Neural progenitor cell (in vitro differentiated cells): ENCODE results near the gene LRP1B. TPM values are rescaled to one million over a fixed set of nuclear protein-coding genes. Genes with fewer than 3 reads are reported as not detected.

Experiments used
- DNase-seq: peaks from one replicate; pipeline ENCODE4 v3.0.0-alpha.2; 2016; ENCODE audit warnings: low spot score
- H2AFZ ChIP-seq: fragments of 200-600 bp; sonication (generic); replicated peaks from 2 replicates; pipeline ENCODE4 v1.6.1; 2016; ENCODE audit warnings: antibody characterized with exemption
- H3F3A ChIP-seq: fragments of 200-600 bp; sonication (generic); 2 replicates; pipeline ENCODE4 v1.6.1; 2016; ENCODE audit warnings: antibody characterized with exemption, low read depth
- H3K27ac ChIP-seq: fragments of 200-600 bp; sonication (generic); 2 replicates; pipeline ENCODE4 v1.5.1; 2016; ENCODE audit warnings: mild to moderate bottlenecking
- H3K27me3 ChIP-seq: fragments of 200-600 bp; sonication (generic); 2 replicates; pipeline ENCODE4 v1.6.1; 2016; ENCODE audit warnings: mild to moderate bottlenecking, moderate library complexity
- H3K36me3 ChIP-seq: fragments of 200-600 bp; sonication (generic); 2 replicates; pipeline ENCODE4 v1.5.1; 2016
- H3K4me1 ChIP-seq: fragments of 200-600 bp; sonication (generic); 2 replicates; pipeline ENCODE4 v1.6.1; 2016; ENCODE audit warnings: mixed run types
- H3K4me2 ChIP-seq: fragments of 200-600 bp; sonication (generic); 2 replicates; pipeline ENCODE4 v1.6.1; 2016
- H3K4me3 ChIP-seq: fragments of 200-600 bp; sonication (generic); 2 replicates; pipeline ENCODE4 v1.5.1; 2016
- H3K79me2 ChIP-seq: fragments of 200-600 bp; sonication (generic); 2 replicates; pipeline ENCODE4 v1.6.1; 2016; ENCODE audit warnings: low read depth
- H3K9ac ChIP-seq: fragments of 200-600 bp; sonication (generic); 2 replicates; pipeline ENCODE4 v1.6.1; 2016
- H3K9me3 ChIP-seq: fragments of 200-600 bp; sonication (generic); 2 replicates; pipeline ENCODE4 v1.5.1; 2016; ENCODE audit warnings: low read depth
- H4K20me1 ChIP-seq: fragments of 200-600 bp; sonication (generic); 2 replicates; pipeline ENCODE4 v1.6.1; 2016; ENCODE audit warnings: low read depth
- H3K27ac Mint-ChIP-seq: 3 replicates; pipeline ENCODE4 v1.8.0; 2021; ENCODE audit warnings: mixed read lengths
- H3K27me3 Mint-ChIP-seq: 2 replicates; pipeline ENCODE4 v1.8.0; 2022; ENCODE audit warnings: low read depth, mild to moderate bottlenecking, inconsistent platforms, moderate library complexity, mixed read lengths; ENCODE audit not compliant: insufficient read depth
- H3K36me3 Mint-ChIP-seq: 3 replicates; pipeline ENCODE4 v1.8.0; 2021; ENCODE audit warnings: mixed read lengths
- H3K4me1 Mint-ChIP-seq: 3 replicates; pipeline ENCODE4 v1.8.0; 2021; ENCODE audit warnings: mixed read lengths
- H3K4me3 Mint-ChIP-seq: 3 replicates; pipeline ENCODE4 v1.8.0; 2021; ENCODE audit warnings: mild to moderate bottlenecking, moderate library complexity, mixed read lengths
- H3K9me3 Mint-ChIP-seq: 3 replicates; pipeline ENCODE4 v1.8.0; 2020; ENCODE audit warnings: mixed read lengths
- CTCF ChIP-seq: fragments of 200-600 bp; sonication (generic); IDR thresholded peaks from 2 replicates; pipeline ENCODE4 v1.5.1; 2017; ENCODE audit warnings: antibody characterized with exemption, mild to moderate bottlenecking
- EZH2 ChIP-seq: fragments of 200-600 bp; sonication (generic); IDR thresholded peaks from 2 replicates; pipeline ENCODE4 v1.6.1; 2017; ENCODE audit warnings: antibody characterized with exemption, mild to moderate bottlenecking, moderate library complexity
- EZH2phosphoT487 ChIP-seq: fragments of 200-600 bp; sonication (generic); IDR thresholded peaks from 2 replicates; pipeline ENCODE4 v1.6.1; 2017; ENCODE audit warnings: antibody characterized with exemption
- total RNA-seq: library from RNA; depleted of rRNA; stranded (reverse); fragments of >200 nt; gene quantifications from 2 replicates; pipeline ENCODE4 v1.2.3, GENCODE V29; 2015; ENCODE audit warnings: low replicate concordance

Gene LRP1B
- total RNA-seq, 1 donor from 2014 or later, result not detected

- Histone ChIP-seq H3K4me2 (no peak overlapping the region), H3K36me3 (no peaks in the 10 kb centered on the region), H3K9me3 (no peaks in the 10 kb centered on the region), H3K27ac (no peak overlapping the region), H3K27me3 (no peaks in the 10 kb centered on the region), H3K79me2 (no peaks in the 10 kb centered on the region), H4K20me1 (no peaks in the 10 kb centered on the region), H2AFZ (no peak overlapping the region), H3K9ac (no peak overlapping the region), H3F3A (no peaks in the 10 kb centered on the region), H3K4me1 (no peaks in the 10 kb centered on the region), H3K4me3 (no peak overlapping the region)
- TF ChIP-seq CTCF, result no peak
- TF ChIP-seq EZH2phosphoT487, result no peak
- TF ChIP-seq EZH2, result no peak
- Mint-ChIP-seq H3K4me3 (no peak overlapping the region), H3K9me3 (no peaks in the 10 kb centered on the region), H3K4me1 (no peaks in the 10 kb centered on the region), H3K27ac (no peak overlapping the region), H3K36me3 (peaks cover 2% of the 10 kb centered on the region), H3K27me3 (peaks cover 2% of the 10 kb centered on the region)
- DNase-seq, result no peak
These were observed 713.5 kb downstream of the LRP1B start for GRCh38 chr2:141417246-141417797.

- no peaks in the 10 kb centered on the region for H3K9me3 ChIP-seq
- no peaks in the 10 kb centered on the region for H3K27me3 ChIP-seq
- no peak overlapping the region for H3K9ac ChIP-seq
- H3K27me3 Mint-ChIP-seq, result peaks cover 5% of the 10 kb centered on the region
- TF ChIP-seq CTCF (no peak), EZH2 (no peak), EZH2phosphoT487 (no peak)
- H3F3A ChIP-seq, result no peaks in the 10 kb centered on the region
- no peak overlapping the region for H3K4me3 ChIP-seq
- H4K20me1 ChIP-seq, result no peaks in the 10 kb centered on the region
- H3K36me3 ChIP-seq, result no peaks in the 10 kb centered on the region
- no peaks in the 10 kb centered on the region for H3K79me2 ChIP-seq
- no peak overlapping the region for H3K27ac ChIP-seq
- no peaks in the 10 kb centered on the region for H3K4me1 ChIP-seq
- H3K9me3 Mint-ChIP-seq, result no peaks in the 10 kb centered on the region
- H3K4me3 Mint-ChIP-seq, result no peak overlapping the region
- no peak overlapping the region for H2AFZ ChIP-seq
- DNase-seq, result no peak
- H3K4me2 ChIP-seq, result no peak overlapping the region
- H3K36me3 Mint-ChIP-seq, result peaks cover 2% of the 10 kb centered on the region
- H3K27ac Mint-ChIP-seq, result no peak overlapping the region
- H3K4me1 Mint-ChIP-seq, result peaks cover 5% of the 10 kb centered on the region
These were observed 719.4 kb downstream of the LRP1B start for GRCh38 chr2:141411419-141411818.

- Histone ChIP-seq H3K4me2 (no peak overlapping the region), H3K9ac (no peak overlapping the region), H3K36me3 (no peaks in the 10 kb centered on the region), H2AFZ (peak overlapping the region; percentile 88), H4K20me1 (no peaks in the 10 kb centered on the region), H3K9me3 (no peaks in the 10 kb centered on the region), H3K4me1 (no peaks in the 10 kb centered on the region), H3K27me3 (no peaks in the 10 kb centered on the region), H3K4me3 (no peak overlapping the region), H3F3A (no peaks in the 10 kb centered on the region), H3K79me2 (no peaks in the 10 kb centered on the region), H3K27ac (no peak overlapping the region)
- H3K4me1 Mint-ChIP-seq, result peaks cover 4% of the 10 kb centered on the region
- no peaks in the 10 kb centered on the region for H3K36me3 Mint-ChIP-seq
- H3K27ac Mint-ChIP-seq, result peak overlapping the region; percentile 58
- peak; percentile 43 for DNase-seq
- H3K4me3 Mint-ChIP-seq, result no peak overlapping the region
- no peak for TF ChIP-seq EZH2
- TF ChIP-seq EZH2phosphoT487, result no peak
- TF ChIP-seq CTCF, result peak; percentile 71
- no peaks in the 10 kb centered on the region for H3K9me3 Mint-ChIP-seq
- H3K27me3 Mint-ChIP-seq, result no peaks in the 10 kb centered on the region
These were observed 731.5 kb downstream of the LRP1B start for GRCh38 chr2:141399270-141399669.
